CD4-positive, alpha-beta T cell treated with Interleukin-6 for 4 hours (primary cell): ENCODE measurements around the gene KHDRBS1.
"Not testable (repeated sequence)": the region's sequence is repeated elsewhere in the genome, so short reads cannot be mapped to it uniquely, and the experiment has no call there.

Source experiments
- DNase-seq: peaks from one replicate; pipeline ENCODE4 v3.0.0-alpha.2; 2020; ENCODE audit warnings: mixed read lengths

The KHDRBS1 gene, protein sequence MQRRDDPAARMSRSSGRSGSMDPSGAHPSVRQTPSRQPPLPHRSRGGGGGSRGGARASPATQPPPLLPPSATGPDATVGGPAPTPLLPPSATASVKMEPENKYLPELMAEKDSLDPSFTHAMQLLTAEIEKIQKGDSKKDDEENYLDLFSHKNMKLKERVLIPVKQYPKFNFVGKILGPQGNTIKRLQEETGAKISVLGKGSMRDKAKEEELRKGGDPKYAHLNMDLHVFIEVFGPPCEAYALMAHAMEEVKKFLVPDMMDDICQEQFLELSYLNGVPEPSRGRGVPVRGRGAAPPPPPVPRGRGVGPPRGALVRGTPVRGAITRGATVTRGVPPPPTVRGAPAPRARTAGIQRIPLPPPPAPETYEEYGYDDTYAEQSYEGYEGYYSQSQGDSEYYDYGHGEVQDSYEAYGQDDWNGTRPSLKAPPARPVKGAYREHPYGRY

DNA sequence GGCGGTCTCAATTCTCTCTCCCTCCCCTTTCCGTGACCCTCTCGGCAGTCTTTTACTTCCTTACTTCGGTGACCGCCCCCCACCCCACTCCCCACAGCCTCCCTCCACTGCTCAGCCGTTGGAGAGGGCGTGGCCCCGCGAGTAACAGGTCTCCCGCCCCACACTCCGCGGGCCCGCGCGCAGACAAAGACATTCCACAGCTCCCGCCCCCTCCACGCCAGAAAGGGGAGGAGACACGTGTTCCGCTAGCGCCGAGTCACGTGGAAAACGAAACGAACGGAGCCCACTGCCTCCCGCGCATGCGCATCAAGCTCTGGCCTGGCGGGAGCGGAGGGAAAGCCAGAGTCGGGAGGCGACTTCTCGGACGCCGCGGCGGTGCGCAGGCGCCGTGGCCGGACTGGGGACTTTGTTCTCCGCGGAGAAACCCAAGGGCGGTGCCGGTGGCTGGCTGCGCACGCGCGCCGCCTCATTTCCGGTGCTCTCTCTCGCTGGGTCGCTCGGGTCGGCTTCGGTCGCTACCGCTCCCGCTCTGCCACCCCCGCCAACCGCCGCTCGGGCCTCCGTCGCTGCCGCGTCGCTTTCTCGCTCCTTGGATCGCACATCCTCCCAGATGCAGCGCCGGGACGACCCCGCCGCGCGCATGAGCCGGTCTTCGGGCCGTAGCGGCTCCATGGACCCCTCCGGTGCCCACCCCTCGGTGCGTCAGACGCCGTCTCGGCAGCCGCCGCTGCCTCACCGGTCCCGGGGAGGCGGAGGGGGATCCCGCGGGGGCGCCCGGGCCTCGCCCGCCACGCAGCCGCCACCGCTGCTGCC is at the start of gene KHDRBS1:
Gene KHDRBS1 (plus strand): TSS at position 483 of the 813 bp plus-strand sequence. CDS start 128 bp downstream, at position 611.
- peak; percentile 99 for DNase-seq

- no peak for DNase-seq
These were observed 42.8 kb upstream of the KHDRBS1 start for GRCh38 chr1:31970873-31971272.

GRCh38 chr1:31976401-31976800 is 37.3 kb upstream of the KHDRBS1 start:
- no peak for DNase-seq

- DNase-seq, result peak; percentile 21
These were observed 36.1 kb upstream of the KHDRBS1 start for GRCh38 chr1:31977385-31978131.

DNA sequence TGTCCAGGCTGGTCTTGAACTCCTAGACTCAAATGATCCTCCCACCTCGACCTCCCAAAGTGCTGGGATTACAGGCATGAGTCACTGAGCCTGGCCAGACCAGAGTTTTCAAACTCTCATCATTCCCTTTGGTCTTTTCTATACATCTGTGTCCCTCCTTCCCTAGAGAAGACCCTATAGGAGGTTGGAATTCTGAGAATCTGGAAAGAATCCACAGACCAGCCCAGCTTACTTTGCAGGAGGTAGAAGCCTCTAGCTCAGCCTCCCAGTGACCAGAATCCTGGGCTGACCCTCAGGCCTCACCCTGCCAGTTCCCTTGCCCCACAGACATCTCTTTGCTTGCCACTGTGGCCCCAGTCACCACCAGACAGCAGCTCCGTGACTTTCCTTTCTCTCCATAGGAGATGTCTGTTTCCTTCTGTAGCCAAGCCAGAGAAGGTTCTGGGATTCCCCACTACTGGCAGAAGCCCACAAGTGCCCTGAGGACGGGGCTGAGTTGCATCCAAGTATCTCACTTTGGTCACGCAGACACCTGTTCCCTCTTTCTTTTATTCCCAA is 34.7 kb upstream of the KHDRBS1 start:
- DNase-seq, result no peak

DNA sequence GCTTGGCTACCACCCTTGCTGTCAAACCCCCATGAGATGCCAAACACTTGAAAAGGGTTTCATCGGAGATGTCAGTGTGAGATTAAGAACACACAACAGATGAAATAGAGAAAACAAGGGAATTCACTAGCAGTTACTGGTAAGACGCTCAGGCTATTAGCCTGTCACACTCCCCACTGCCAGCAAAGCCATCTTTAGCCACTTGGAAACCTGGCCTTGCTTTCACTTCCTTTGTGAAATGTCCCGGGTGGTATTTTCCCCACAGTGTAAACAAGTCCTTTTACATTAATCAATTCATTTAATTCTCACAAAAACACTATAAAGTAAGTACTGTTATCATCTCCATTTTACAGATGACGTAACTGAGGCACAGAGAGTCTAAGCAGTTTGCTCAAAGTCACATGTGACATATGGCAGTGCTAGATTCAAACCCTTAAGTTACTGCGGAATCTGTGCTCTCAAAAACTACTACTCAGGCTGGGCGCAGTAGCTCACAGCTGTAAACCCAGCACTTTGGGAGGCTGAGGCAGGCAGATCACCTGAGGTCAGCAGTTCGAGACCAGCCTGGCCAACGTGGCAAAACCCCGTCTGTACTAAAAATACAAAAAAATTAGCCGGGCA is 32.7 kb upstream of the KHDRBS1 start:
- no peak for DNase-seq

DNA sequence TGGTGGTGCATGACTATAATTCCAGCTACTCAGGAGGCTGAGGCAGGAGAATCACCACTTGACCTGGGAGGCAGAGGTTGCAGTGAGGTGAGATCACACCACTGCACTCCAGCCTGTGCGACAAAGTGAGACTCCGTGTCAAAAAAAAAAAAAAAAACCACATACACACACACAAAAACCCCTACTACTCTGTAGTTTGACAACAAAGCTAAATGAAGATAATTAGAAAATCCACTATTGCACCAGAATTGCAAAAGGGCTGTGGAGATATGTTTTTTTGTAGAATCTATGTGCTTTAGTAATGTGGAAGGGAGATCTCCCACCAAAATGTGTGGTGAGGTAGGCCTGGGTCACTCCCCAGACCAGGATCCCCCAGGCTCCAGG is 32.2 kb upstream of the KHDRBS1 start:
- no peak for DNase-seq

DNA sequence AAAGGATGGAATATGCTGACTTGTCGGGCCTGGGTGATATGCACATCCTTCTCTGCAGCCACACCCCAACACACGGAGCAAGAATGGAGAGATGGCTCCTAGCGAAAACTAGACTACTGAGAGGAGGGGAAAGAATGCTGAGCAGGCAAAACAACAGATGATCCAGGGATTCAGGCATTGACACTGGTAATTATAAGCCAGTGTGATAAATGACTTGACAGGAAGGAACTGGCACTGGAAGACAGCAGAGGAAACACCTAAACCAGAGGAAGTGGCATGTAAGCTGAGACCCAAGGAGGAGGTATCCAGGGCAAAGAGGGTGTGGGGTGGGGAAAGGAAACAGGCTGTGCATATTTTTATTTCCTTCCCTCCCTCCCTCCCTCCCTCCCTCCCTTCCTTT is 31.7 kb upstream of the KHDRBS1 start:
- DNase-seq, result peak; percentile 67

DNA sequence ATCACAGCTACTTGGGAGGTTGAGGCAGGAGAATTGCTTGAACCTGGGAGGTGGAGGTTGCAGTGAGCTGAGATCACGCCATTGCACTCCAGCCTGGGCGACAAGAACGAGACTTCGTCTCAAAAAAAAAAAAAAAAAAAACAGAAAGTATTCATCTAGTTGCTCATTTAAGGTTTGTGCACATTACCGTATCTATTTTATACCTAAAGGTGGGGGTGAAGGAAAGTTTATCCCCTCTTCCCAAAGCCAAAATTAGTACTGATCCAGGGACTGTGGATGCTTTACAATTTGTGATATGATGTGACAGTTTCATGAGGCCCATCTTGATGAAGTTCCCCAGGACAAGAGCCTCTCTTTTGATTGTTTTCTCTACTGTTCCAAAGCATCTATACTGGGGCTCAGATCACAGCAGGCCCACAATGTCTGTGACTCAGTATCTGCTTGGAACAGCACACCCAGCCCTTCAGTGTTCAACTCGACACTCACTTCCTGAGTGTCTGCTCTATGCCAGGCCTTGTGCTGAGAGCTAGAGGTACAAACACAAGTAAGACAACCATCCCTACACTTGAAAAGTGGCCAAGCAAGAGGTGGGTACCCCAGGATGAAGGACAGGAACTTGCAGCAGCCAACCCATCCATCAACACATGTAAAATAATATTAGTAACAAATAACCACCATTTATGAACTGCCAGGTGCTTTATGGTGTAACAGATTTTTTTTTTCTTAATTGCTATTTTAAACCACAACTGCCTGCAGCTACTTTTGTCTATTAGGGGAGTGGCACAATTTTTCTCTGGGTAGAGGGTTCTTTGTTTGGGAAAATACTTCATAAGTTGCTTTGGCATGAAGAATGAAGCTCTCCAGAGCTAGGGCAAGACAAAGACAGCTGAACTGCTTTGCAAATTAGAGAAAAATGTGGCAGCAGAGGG is 29.0 kb upstream of the KHDRBS1 start:
- DNase-seq, result peak; percentile 75

- DNase-seq, result no peak
These were observed 28.2 kb upstream of the KHDRBS1 start for GRCh38 chr1:31985430-31985829.

- DNase-seq, result no peak
These were observed 26.5 kb upstream of the KHDRBS1 start for GRCh38 chr1:31987135-31987619.

GRCh38 chr1:31989964-31990363 is 23.7 kb upstream of the KHDRBS1 start:
- no peak for DNase-seq

GRCh38 chr1:31991182-31991581 is 22.5 kb upstream of the KHDRBS1 start:
- no peak for DNase-seq

DNA sequence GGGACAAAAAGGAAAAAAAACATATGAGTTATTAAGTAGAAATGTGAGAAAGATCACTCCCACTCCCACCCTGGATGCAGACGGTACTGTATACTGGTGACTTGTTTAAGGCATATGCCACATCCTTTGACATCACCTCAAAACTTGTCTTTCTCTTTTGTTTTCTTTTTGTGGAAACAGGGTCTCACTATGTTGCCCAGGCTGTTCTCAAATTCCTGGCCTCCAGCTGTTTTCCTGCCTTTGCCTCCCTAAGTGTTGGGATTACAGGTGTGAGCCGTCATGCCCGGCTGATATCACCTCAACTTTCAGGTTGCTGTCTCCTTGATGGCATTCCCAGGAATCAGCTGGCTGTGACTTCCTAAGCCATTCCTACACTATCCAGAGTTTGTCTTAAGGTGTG is 18.4 kb upstream of the KHDRBS1 start:
- no peak for DNase-seq

GRCh38 chr1:31996121-31996520 is 17.5 kb upstream of the KHDRBS1 start:
- DNase-seq, result not testable (repeated sequence)

DNA sequence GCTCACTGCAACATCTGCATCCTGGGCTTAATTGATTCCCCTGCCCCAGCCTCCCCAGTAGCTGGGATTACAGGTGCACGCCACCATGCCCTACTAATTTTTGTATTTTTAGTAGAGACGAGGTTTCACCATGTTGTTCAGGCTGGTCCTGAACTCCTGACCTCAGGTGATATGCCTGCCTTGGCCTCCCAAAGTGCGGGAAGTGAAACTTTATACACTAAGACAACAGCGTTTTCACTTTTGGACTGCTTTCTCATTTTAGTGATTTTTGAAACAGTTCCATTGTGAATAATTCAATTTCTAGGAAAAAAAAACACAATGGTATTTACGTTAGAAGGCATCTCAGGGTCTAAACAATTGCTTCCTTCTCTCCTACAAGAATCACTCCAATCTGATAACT is 11.8 kb upstream of the KHDRBS1 start:
- DNase-seq, result no peak

- DNase-seq, result not testable (repeated sequence)
These were observed 11.4 kb upstream of the KHDRBS1 start for GRCh38 chr1:32002285-32002684.

GRCh38 chr1:32005522-32005921 is 8.1 kb upstream of the KHDRBS1 start:
- no peak for DNase-seq

DNA sequence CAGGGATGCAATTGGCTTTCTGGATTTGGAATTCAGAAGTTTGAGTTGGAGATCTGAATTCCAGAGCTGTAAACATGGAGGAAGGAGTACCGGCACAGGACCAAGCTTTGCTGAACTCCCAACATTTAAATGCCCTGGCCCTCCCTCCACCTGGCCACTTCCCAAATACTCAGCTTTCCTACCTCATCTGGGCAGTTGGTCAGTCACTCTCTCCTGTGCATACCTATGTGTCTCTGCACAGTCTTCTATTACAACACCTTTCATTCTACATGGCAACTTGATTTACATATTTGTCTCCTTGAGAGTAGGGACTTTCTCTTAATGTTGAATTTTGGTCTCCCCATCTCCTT is 6.1 kb upstream of the KHDRBS1 start:
- no peak for DNase-seq

- no peak for DNase-seq
These were observed 3.4 kb upstream of the KHDRBS1 start for GRCh38 chr1:32010246-32010645.

DNA sequence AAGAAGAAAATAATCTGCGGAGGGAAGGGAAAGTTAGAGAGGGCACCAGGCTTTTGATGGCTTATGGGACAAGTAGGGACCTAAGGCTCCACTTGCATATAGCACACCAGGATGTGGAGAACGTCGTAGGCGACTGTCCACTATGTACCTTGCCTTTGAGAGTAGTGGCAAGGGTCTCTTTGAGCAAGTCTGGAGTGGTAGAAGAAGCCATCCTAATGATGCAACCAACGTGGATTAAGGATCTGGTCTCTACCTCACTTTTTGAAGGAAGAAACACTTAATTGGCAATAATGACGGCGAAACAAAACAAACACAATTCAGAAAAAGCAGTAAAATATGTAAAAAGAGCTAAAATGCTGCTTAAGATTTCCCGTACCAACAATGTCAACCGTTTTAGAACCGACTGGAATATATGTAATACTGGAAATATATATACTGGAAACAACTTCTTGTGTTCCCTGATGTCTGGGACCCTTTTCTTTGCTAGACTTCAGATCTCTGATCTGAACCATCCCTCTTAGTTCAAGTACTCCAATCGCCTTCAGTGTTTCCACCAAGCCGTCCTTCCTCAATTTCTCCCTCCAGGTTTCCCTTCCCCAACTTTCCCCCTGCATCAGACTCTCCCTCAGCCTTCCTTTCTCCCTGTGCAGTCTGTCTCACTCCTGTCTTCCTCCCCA is 821 bp upstream of the KHDRBS1 start:
- no peak for DNase-seq
